H1 (cell line): ENCODE results near the gene PECR. TPM values are rescaled to one million over a fixed set of nuclear protein-coding genes. Genes with fewer than 3 reads are reported as not detected.

Experiments
- BRCA1 ChIP-seq: IDR thresholded peaks from 2 replicates; pipeline ENCODE4 v1.6.1; 2012; ENCODE audit warnings: low read depth, low read length, improper control_type of control experiment
- CBX8 ChIP-seq: fragments of 300-800, 300-1000 bp; sonication (generic); IDR thresholded peaks from 2 replicates; pipeline ENCODE4 v1.7.1; 2016; ENCODE audit warnings: low read depth, low read length, borderline replicate concordance
- CREB1 ChIP-seq: IDR thresholded peaks from 2 replicates; pipeline ENCODE4 v1.6.1; 2012; ENCODE audit warnings: inconsistent platforms
- RFX5 ChIP-seq: IDR thresholded peaks from 2 replicates; pipeline ENCODE4 v1.6.1; 2011; ENCODE audit warnings: low read depth, low read length, improper control_type of control experiment, borderline replicate concordance
- RNF2 ChIP-seq: fragments of 200-900, 300-1000 bp; sonication (generic); IDR thresholded peaks from 2 replicates; pipeline ENCODE4 v1.7.1; 2016; ENCODE audit warnings: borderline replicate concordance, low read depth, mild to moderate bottlenecking, antibody characterized with exemption, low read length; ENCODE audit not compliant: poor library complexity, severe bottlenecking; ENCODE audit errors: missing control alignments
- SP2 ChIP-seq: IDR thresholded peaks from 2 replicates; pipeline ENCODE4 v1.6.1; 2012; ENCODE audit warnings: mild to moderate bottlenecking, low read length, inconsistent platforms
- polyA plus RNA-seq, 7 experiments: library from polyadenylated mRNA; depleted of rRNA in 3 of 7; stranded (reverse) in 5 of 7; unstranded in 2 of 7; fragments of >200 nt in 5 of 7; fragments of 200-250 nt in 2 of 7; gene quantifications; 1 replicate in 5 of 7; 2 replicates in 1 of 7; 4 replicates in 1 of 7; pipeline versions ENCODE4 v1.2.1 to v1.2.3, GENCODE V29; 2011 to 2013; ENCODE audit warnings: missing spikeins in 2 of 7, mixed read lengths in 2 of 7
- total RNA-seq: library from RNA; stranded (reverse); fragmentation: NEBNext Ultra II Directional; extraction: Animal tissue kit (Norgen Biotek cat#: 25700); gene quantifications from 2 replicates; pipeline ENCODE4 v1.2.1, GENCODE V29; 2021

PECR gene
- total and polyA plus RNA-seq, 2 of the 8 experiments (the other 6 are each of a cell fraction or from before 2014, with no cell fraction given): 15.9 to 19.2 TPM

DNA sequence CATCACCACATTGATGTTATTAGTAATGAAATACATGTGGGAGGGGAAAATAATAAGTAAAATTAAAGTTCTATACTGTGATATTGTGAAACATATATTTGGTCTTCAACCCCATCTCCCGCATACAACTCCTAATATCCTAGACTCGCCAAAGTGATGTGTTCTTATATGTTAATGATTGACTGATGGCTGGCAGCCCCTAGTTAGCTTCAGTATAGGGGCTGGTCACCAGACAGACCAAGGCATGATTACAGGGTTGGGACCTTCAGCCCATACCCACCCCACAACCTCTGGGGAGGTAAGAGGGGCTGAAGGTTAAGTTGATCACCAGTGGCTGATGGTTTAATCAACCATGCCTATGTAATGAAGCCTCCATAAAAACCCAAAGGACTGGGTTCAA lies 40.2 kb downstream of the PECR start (continued):
- TF ChIP-seq RNF2 (no peak), SP2 (no peak), RFX5 (no peak), CREB1 (no peak), CBX8 (no peak), BRCA1 (no peak)
- TF ChIP-seq, all 59 proteins: peak for 0
